GM21825 (cell line): ENCODE data around the gene ZNF423.
"Not testable (repeated sequence)": the region's sequence is repeated elsewhere in the genome, so short reads cannot be mapped to it uniquely, and the experiment has no call there.

ENCODE experiments used
- ATAC-seq: cut with Tn5 transposase; IDR thresholded peaks from one replicate; pipeline ENCODE4 v1.9.1; 2021; ENCODE audit warnings: mild to moderate bottlenecking, moderate library complexity; ENCODE audit not compliant: unreplicated experiment

The ZNF423 gene

DNA sequence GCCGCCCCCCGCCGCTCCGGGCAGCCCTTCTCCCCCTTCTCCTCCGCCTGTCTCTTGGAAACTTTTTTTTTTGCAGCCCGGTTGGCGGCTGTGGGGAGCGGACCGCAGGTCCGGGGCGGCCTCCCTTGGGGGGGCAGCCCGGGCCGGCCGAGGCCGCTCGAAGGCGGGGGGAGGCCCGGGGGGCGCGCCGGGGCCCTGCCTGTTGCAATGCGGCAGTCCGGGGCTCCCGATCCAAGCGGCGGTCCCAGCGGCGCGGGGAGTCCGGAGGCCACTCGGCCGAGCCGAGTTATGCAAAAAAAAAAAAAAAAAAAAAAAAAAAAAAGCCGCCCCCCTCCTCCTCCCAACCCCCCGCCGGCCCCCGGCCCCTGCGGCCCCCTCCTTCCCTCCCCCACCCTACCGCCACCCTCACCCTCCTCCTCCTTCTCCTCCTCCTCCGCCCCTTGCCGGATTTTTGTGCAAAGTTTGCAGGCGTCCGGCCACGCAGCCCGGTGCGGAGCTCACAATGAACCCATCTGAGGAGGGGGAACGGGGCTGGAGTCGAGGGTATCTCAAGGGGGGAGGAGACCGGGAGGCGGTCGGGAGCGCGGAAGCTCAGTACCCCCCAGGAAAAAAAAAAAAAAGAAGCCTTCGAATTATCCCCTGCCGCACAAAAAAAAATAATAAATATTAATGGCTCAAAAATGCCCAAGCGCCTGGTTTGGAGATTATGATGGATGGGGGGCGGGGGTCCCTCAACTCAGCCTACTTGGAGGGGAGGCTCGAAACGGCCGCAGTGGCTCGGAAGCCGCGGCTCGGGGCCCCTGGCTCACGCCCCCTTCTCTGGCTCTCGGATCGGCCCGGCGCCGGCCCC is at the start of gene ZNF423:
ZNF423 (minus strand) TSS at position 291 of the 850 bp plus-strand sequence. CDS start 338 bp downstream, outside the sequence.
- ATAC-seq = no peak

DNA sequence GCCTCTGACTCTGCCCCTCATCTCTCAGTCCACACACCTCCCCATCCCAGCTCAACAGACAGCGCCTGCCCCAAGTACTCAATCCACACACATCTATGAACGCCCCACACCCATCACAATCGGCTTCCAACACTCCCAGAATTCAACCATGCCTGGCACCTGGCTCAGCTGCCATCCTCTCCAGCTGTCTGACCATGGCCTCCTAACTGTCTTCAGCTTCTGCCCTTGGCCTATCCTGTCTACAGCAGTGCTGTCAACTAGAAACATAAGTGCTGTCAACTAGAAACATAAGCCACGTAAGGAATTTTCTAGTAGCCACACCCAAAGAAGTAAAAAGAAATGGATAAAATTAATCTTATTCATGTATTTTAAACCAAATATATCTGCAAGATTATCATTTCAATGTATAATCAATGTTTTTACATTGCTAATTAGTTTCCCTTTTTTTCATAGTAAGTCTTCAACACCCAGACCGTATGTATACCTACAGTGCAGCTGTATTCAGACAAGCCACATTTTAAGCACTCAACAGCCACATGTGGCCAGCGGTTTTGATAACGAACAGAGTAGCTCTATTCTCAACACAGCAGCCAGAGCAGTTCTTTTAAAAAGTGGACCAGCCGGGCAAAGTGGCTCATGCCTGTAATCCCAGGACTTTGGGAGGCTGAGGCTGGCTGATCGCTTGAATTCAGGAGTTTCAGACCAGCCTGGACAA is 48.6 kb upstream of the ZNF423 start:
- ATAC-seq = no peak

DNA sequence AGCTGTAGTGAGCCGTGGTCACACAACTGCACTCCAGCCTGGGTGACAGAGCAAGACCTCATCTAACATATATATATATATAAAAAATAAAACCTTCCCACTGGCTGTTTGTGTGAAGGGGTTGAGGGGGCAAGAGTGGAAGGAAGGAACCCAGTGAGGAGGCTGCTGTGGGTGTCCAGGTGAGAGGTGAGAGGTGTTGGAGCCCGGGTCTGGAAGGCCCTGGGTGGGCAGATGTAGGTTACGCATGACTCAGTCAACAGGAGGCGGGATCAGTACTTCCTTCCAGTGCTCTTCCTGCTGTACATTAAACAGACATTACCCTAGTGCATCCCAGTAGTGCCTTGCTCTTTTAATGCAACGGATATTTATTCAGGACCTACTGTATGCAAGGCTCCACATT is 47.0 kb upstream of the ZNF423 start:
- ATAC-seq = no peak

DNA sequence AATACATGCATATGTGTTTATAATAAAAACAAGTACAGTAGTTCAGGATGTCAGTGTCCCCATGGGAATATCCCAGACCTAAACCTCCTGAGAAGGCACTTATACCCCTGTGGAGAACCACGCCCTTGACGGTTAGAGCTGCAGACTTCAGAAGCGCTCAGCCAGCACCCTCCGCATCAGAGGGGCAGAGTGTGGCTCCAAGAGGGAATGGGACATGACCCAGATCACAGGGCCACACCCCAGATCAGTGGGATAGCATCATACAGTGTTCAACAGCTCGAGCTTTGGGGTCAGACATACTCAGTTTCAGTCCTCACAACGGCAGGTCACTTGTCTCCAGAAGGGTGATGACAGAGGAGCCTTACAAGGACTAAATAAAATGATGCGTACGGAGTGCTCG is 45.8 kb upstream of the ZNF423 start:
- ATAC-seq = no peak

DNA sequence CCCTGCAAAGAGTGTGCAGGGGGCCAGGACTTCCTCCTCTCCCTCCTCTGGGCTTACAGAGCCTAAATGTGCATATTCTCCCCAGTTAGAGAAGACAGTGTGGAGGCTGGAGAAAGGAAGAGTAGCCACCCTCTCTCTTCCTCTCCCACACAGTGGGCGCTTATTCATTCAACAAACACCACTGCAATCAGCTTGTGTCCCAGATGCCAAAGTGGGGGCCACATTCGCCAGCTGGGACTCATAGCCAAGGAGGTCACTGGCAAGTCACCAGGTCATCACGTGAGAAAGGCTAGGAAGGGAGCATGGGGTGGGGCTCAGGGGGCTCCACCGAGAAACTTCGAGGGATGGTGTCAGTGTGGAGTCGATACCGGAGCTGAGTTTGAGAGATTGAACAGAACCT is 45.0 kb upstream of the ZNF423 start:
- no peak for ATAC-seq

DNA sequence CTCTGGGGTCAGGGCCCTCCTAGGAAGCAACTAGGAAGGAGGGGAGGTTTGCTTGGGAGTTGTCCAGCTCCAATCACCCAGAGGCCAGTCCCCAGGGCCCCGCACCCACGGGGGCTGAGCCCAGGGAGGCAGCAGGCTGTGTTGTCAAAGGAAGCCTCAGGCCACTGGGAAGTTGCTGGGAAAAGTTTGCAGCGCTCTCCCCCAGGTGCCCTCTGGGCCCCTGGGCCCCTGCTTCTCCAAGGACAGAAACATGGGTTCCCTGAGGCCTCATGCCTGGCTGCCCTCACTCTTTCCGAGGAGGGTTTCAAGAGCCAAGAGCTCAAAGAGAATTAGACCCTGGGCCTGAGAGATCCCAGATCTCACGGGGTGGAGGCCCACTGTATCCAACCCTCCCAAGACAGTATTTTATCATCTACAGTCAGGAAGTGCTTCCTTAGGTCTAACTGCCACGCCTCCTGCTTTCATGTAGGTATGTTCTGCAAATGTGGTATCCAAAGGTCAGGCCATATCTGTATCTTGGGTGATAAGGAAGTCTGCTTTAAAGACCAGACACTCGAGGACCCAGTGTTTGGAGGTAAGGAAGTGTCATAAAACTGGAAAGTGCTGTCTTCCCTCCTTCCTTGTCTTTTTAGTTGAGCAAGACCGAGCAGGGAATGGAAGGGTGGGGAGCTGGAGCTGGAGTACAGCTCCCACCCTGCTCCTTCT is 44.2 kb upstream of the ZNF423 start:
- ATAC-seq = no peak

DNA sequence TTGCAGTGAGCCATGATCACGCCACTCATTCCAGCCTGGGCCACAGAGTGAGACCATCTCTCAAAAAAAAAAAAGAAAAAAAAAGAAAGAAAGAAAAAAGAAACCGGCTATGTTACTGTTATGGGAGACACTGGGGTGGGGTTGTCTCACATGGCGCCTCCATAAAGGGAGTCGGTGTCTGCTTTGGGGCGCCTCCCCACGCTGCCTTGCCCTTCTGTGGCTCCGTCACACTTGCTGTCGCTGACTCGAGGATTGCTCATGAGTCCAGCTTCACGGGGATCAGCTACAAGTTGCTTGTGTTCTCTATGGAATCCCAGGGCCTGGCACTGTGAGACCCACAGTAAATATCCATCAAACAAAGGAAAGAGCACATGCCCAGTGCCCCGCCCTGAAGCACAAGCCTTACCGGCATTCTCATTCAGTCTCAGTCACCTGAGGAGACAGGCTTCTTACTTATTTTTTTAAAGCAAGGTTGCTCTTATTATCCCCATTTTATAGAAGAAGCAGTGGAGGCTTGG is 40.6 kb upstream of the ZNF423 start:
- no peak for ATAC-seq

DNA sequence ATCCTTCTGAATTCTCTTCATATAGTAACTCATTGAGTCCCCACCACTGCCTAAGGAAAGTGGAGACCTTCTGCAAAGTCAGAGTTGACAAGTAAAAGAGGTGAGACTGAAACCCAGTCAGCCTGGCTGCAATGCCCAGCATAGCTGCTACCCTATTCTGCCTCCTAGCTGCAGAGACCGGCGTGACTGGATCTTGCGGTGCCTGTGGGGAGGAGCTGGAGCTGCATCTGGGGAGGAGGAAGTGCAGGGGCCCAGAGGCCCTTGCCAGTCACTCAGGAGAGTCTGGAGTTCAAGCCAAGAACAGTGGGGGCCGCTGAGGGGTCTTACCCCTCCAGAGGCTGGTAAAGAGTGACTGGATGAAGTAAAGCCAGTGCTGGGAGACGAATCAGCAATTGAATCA is 35.0 kb upstream of the ZNF423 start:
- no peak for ATAC-seq

DNA sequence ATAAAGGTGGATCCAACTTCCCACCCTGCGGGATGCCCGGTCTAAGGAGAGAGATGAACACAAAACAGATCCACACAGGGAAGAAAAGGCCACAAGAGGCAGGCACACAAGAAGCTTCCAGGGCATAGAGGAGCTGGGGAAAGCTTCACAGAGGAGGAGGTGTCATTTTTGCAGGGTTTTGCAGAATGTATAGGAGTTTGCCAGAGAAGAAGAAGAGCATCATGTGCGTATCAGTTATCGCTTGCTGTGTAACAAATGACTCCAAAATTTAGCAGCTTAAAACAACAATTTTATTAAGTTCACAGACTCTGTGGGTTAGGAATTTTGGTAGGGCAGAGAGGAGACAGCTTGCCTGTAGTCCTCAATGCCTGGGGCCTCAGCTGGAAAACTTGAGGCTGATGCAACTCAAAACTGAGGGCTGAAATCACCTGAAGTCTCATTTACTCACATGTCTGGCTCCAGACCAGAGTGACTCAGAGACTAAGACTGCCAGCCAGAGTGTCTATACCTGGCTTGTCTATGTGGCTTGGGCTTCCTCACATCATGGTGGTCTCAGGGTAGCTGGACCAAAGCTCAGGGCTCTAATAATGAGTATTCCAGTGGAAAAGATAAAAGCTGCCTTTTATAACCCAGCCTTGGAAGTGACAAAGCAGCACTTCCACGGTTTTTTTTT is 33.9 kb upstream of the ZNF423 start:
- ATAC-seq = no peak

DNA sequence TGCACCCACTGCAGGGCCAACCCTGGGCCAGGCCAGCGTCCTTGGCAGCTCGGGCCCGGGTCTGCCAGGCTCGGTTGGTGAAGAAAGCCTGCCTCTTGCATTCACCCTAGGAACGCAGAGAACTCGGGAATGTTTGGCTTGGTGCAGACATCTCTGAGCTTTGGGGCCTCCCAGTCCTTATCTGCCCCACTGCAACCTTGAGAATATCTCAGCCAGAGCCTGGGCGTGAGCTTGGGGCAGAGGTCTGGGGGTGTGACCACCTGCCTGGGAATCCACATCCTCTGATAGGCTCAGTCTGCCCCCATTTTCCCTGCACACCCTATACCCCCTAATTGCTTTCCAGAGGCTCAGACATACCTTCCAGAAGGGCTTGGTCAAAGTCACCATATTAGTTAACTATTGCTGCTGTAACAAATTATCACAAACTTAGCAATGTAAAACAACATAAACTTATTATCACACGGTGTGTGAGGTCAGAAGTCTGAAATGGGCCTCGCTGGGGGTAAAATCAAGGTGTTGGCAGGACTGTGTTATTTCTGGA is 30.7 kb upstream of the ZNF423 start:
- ATAC-seq = no peak

DNA sequence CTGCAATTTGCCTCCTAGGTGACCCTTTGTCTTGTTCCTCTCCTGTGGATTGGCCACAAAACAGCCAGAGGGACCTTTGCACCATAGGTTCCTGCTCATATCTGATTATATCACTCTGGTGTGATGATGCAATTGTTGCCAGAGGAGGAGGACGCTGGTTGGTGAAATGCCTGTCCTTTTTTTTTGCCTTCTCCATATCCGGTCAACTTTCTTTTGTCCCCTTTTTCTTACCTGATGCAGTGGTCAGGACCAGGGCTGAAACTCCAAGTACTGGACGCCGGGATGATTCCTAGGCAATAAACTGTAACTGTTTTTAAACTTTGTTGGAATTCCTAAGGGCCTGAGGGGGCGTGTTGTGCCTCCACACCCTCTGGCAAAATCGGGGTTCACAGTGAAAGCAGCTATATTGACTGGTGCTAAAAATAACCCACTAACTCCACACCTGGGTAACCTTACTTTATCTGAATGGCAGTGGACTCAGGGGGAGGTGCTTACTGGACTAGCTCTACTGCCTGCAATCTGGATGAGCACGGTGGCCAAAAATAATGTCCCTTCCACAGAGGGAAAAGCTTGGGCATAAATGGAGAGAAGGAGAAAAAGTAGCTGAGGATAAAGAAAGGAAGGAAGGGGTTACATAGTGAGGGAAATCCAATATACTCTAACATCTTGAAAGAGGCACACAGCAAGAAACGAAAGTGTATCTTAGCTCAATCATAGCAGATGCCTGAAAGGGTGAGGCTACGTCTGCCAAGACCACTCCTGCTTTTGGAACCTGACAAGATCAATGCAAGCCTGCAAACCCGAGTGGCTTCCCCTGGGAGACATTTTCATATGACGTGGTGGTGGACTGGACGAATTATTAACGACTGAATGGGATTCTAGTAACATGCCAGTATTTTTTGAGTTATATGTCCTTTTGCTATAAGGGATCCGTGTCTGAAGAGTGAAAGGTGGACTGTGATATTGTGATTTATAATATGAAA is 28.4 kb upstream of the ZNF423 start:
- no peak for ATAC-seq

DNA sequence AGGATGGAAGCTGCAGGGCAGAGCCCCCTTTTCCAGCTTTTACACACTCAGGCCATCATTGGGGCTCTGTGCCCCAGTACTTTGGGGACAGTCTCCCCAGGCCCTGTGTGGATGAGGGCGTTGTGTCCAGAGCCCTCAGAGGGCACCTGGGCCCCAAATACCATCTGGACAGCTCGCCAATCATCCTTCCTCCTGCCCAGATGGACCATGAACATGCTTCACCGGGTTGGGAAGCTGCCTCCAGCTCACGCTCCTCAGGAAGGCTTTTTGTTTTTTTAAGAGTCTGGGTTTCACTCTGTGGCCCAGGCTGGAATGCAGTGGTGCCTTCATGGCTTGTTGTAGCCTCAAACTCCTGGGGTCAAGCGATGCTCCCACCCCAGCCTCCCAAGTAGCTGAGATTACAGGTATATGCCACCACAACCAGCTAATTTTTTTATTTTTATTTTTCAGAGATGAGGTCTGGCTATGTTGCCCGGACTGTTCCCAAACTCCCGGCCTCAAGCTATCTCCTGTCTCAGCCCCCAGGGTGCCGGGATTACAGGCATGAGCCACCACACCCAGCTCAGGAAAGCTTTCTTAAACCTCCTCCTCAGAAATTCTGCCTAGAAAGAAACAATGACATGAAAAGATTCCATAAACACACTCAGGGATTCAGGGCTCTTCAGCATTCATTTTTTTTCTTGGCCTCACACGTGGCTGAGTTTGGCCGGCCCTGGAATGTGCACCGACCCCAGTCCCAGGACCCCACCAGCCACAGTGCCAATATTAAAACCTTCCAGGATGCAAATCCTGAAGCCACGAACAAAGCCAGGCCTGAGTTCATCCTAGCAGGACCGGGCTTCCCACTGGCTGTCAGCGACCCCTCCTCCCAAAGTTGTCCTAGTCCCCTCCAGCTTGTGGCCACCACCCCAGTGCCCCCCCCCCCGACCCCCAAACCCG is 27.4 kb upstream of the ZNF423 start:
- no peak for ATAC-seq

DNA sequence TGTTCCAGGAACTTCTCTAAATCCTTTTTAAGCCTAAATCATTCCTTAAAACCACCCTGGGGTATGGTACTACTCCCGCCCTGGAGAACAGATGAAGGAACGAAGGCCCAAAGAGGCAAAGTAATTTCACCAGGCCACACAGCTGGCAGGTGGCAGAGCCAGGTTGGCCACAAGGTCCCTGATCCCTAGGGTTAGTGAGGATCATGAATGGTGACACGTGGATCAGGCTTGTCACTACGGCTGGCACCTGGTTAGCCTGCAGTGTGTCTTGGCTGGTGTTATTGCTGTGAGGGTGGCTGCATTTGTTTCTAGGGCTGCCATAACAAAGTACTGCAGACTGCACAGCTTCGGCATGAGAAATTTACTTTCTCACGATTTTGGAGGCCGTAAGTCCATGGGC is 26.0 kb upstream of the ZNF423 start:
- ATAC-seq = no peak

DNA sequence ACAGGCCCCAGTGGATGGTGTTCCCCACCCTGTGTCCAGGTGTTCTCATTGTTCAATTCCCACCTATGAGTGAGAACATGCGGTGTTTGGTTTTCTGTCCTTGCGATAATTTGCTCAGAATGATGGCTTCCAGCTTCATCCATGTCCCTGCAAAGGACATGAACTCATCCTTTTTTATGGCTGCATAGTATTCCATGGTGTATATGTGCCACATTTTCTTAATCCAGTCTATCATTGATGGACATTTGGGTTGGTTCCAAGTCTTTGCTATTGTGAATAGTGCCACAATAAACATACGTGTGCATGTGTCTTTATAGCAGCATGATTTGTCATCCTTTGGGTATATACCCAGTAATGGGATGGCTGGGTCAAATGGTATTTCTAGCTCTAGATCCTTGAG is 22.6 kb upstream of the ZNF423 start:
- not testable (repeated sequence) for ATAC-seq

DNA sequence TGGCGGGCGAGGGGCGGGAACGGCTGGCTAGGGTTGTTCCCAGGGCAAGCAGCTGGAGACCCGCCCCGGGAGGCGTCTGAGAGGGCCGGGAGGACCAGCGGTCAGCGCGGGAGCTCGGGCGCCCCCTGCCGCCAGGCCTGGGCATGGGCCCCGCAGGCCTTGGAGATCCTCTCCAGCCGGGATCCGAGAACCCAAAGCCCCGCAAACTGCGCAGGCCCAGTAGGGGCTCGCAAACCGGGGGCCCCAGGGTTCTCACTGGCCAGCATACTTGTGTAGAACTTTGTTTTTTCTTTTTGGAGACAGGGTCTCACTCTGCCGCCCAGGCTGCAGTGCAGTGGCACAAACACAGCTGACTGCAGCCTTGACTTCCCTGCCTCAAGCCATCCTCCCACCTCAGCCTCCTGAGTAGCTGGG is 20.8 kb upstream of the ZNF423 start:
- no peak for ATAC-seq

DNA sequence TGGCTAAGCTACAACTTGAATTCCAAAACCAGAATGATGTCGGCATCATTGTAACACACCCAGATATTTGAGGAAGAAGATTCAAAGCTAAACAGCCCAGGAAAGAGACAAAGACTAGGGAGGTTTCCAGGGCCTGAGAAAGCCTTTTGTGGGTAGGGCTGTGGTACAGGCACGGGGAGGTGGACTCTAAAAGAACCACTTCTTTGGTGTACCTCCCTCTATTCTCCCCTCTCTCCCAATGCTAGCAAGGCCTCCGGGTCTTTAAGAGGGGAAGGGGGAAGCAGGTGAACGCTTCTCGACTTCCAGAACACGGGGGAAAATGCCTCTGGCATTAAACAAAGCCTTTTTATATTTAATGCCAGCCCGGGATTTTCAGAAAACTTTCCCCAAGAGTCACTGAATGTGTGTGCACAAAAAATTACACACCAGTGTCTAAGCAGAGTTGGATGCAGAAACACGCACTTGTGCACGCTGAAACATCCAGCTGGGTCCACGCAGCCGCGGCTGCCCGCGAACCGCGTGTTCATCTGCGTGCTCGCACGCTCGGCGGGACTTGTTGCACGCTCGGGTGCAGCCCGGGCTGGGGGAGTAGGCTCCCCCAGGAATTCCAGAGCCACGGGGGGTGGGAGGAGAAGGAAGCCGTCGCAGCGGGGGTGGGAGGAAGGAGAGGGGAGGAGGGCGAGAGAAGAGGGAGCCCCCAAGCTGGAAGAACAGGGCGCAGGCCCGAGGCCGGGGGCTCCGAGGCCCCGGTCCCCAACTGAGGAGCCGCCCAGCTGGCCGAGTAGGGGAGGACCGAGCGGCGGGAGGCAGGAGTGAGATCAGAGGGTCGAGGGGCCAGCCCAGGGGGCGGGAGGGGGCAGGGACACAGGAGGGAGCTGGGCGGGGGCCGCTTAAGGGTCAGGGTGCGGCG is 20.1 kb upstream of the ZNF423 start:
- ATAC-seq = no peak

DNA sequence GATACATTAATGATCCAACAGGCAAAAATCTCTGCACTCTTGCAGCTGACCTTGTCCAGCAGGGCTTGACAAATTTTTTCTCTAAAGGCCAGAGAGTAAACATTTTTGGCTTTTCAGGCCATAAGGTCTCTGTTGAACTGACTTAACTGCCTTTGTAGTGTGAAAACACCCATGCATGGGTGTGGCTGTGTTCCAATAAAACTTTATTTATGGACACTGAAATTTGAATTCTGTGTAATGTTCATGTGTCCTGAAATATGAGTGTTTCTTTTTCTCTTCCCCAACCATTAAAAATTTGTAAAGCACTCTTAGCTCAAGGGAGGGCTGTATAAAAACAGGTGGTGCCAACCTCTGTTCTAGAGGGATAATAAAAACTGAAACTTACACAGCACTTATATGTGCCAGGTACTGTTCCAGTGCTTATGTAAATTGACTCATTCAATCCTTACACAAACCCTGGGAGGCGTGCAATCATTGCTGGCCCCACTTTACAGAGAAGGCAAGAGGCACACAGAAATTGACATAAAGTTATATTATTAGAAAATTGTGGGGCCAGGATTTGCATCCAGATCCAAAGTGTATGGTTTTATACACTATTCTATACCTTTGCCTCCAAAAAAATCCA is 18.8 kb upstream of the ZNF423 start:
- no peak for ATAC-seq
